K562 (cell line): Measurements from ENCODE around the gene MTMR10. TPM values are rescaled to one million over a fixed set of nuclear protein-coding genes. Genes with fewer than 3 reads are reported as not detected.
A peak's percentile ranks its signal among the peaks of the same experiment; 100 is the strongest.

Experiments used
- CBFA2T2 ChIP-seq: fragments of 450-650 bp; conservative IDR thresholded peaks from 2 replicates; pipeline ENCODE4 v1.6.1; 2017; ENCODE audit warnings: mild to moderate bottlenecking
- E2F4 ChIP-seq: sonication (generic); formaldehyde crosslinking; IDR thresholded peaks from 2 replicates; pipeline ENCODE4 v1.8.0; 2022; ENCODE audit warnings: mild to moderate bottlenecking, low read depth, missing genetic modification reagents
- E2F5 ChIP-seq: sonication (generic); formaldehyde crosslinking; IDR thresholded peaks from 2 replicates; pipeline ENCODE4 v1.8.0; 2022; ENCODE audit warnings: mild to moderate bottlenecking, missing genetic modification reagents
- EP300 ChIP-seq: IDR thresholded peaks from 2 replicates; pipeline ENCODE4 v1.6.1; 2012; ENCODE audit warnings: low read length, improper control_type of control experiment
- ESRRB ChIP-seq: fragments of 250-450 bp; sonication (Bioruptor Pico); IDR thresholded peaks from 2 replicates; pipeline ENCODE4 v1.5.0; 2020; ENCODE audit warnings: mild to moderate bottlenecking, moderate library complexity, borderline replicate concordance
- ETS2 ChIP-seq: IDR thresholded peaks from 2 replicates; pipeline ENCODE4 v1.6.1; 2016; ENCODE audit warnings: borderline replicate concordance, missing genetic modification characterization, mild to moderate bottlenecking, moderate library complexity, missing compliant biosample characterization; ENCODE audit not compliant: poor library complexity, severe bottlenecking
- KDM4B ChIP-seq, 2 experiments: fragments of 450-650 bp in 1 of 2; sonication (generic) in 1 of 2; IDR thresholded peaks; 2 replicates each; pipeline ENCODE4 v1.6.1; 2016 to 2017; ENCODE audit warnings: borderline replicate concordance in 2 of 2, antibody characterized with exemption in 1 of 2, low read depth in 1 of 2, mild to moderate bottlenecking in 1 of 2
- MLX ChIP-seq, 2 experiments: fragments of 450-650 bp in 1 of 2; sonication (generic) in 1 of 2; formaldehyde crosslinking; conservative IDR thresholded peaks; 2 replicates each; pipeline versions ENCODE4 v1.4.0 to v1.8.1; 2020 to 2022; ENCODE audit warnings: mild to moderate bottlenecking in 1 of 2, missing genetic modification reagents in 1 of 2
- MXD1 ChIP-seq: fragments of 250-450 bp; sonication (Bioruptor Pico); IDR thresholded peaks from 2 replicates; pipeline ENCODE4 v1.8.0; 2021; ENCODE audit warnings: borderline replicate concordance, mild to moderate bottlenecking, moderate library complexity; ENCODE audit not compliant: poor library complexity, severe bottlenecking
- NFE2L1 ChIP-seq: fragments of 450-650 bp; IDR thresholded peaks from 2 replicates; pipeline ENCODE4 v1.6.1; 2016; ENCODE audit warnings: missing genetic modification characterization, low read depth, mild to moderate bottlenecking, missing compliant biosample characterization, moderate library complexity, borderline replicate concordance
- NKRF ChIP-seq: fragments of 450-650 bp; IDR thresholded peaks from 2 replicates; pipeline ENCODE4 v1.6.1; 2016; ENCODE audit warnings: borderline replicate concordance
- RHOXF2B ChIP-seq: fragments of 250-450 bp; sonication (Bioruptor Pico); conservative IDR thresholded peaks from 2 replicates; pipeline ENCODE4 v1.5.1; 2021
- SFPQ ChIP-seq: fragments of 200-400 bp; formaldehyde crosslinking; IDR thresholded peaks from 2 replicates; pipeline ENCODE4 v1.6.1; 2017; ENCODE audit warnings: mild to moderate bottlenecking, low read depth, low read length, moderate library complexity
- SRSF9 ChIP-seq: fragments of 200-400 bp; formaldehyde crosslinking; IDR thresholded peaks from 2 replicates; pipeline ENCODE4 v1.6.1; 2017; ENCODE audit warnings: low read depth, low read length, borderline replicate concordance
- ZBED1 ChIP-seq: IDR thresholded peaks from 2 replicates; pipeline ENCODE4 v1.6.1; 2014
- ZBTB17 ChIP-seq: fragments of 450-650 bp; formaldehyde crosslinking; IDR thresholded peaks from 2 replicates; pipeline ENCODE4 v1.4.0; 2020; ENCODE audit warnings: mild to moderate bottlenecking
- ZKSCAN1 ChIP-seq: fragments of 150-350 bp; IDR thresholded peaks from 2 replicates; pipeline ENCODE4 v1.6.1; 2016; ENCODE audit warnings: low read depth, low read length
- ZNF175 ChIP-seq: fragments of 200-800 bp; sonication (Bioruptor generic); IDR thresholded peaks from 2 replicates; pipeline ENCODE4 v1.6.1; 2016; ENCODE audit warnings: low read depth, mild to moderate bottlenecking, missing genetic modification characterization, missing compliant biosample characterization
- ZNF212 ChIP-seq: fragments of 450-650 bp; formaldehyde crosslinking; IDR thresholded peaks from 2 replicates; pipeline ENCODE4 v1.4.0; 2020; ENCODE audit warnings: mild to moderate bottlenecking
- ZNF3 ChIP-seq: fragments of 250-450 bp; sonication (Bioruptor Pico); IDR thresholded peaks from 2 replicates; pipeline ENCODE4 v1.5.0; 2021; ENCODE audit warnings: mild to moderate bottlenecking, moderate library complexity
- ZNF41 ChIP-seq: fragments of 250-450 bp; sonication (Bioruptor Pico); conservative IDR thresholded peaks from 2 replicates; pipeline ENCODE4 v1.4.0; 2020; ENCODE audit warnings: mild to moderate bottlenecking
- polyA plus RNA-seq, 8 experiments: library from polyadenylated mRNA; depleted of rRNA in 4 of 8; stranded (reverse) in 5 of 8; unstranded in 3 of 8; fragments of >200 nt; fragmentation: Nextera tagmentation in 2 of 8; fragmentation: Illumina TruSeq in 1 of 8; extraction: Ambion mirVana in 2 of 8; extraction: Trizol in 1 of 8; gene quantifications; 2 replicates each; pipeline versions ENCODE4 v1.2.1 to v1.2.3, GENCODE V29; 2011 to 2014; ENCODE audit warnings: inconsistent platforms in 1 of 8, missing spikeins in 1 of 8
- total RNA-seq, 7 experiments: library from RNA; depleted of rRNA in 6 of 7; stranded (reverse); fragments of >200 nt in 6 of 7; fragmentation: Illumina TruSeq in 2 of 7; extraction: Trizol in 2 of 7; gene quantifications; 2 replicates each; pipeline versions ENCODE4 v1.2.1 to v1.2.3, GENCODE V29; 2011 to 2021; ENCODE audit warnings: low replicate concordance in 1 of 7

MTMR10 gene
- total and polyA plus RNA-seq, 9 of the 15 experiments (the other 6 are each of a cell fraction or from before 2014, with no cell fraction given) = 1.6 to 6.8 (median 4.8) TPM

GRCh38 chr15:30978328-30978727 lies 13.1 kb downstream of the MTMR10 start (continued):
- no peak for TF ChIP-seq NFE2L1 (tag)
- no peak for TF ChIP-seq NKRF
- no peak for TF ChIP-seq ZNF212 (CRISPR knock-in tag)
- no peak for TF ChIP-seq RHOXF2B (CRISPR knock-in tag)
- TF ChIP-seq MLX (CRISPR knock-in tag; conservative IDR thresholded peaks at IDR 0.05) = no peak
- peak; percentile 71; the same call in 1 of the 2 replicates for TF ChIP-seq ZNF175 (CRISPR knock-in tag)
- TF ChIP-seq ESRRB (CRISPR knock-in tag) = no peak
- TF ChIP-seq ZKSCAN1 = no peak
- TF ChIP-seq ZBED1 = no peak; the same call in 1 of the 2 replicates
- TF ChIP-seq SFPQ = no peak
- TF ChIP-seq ZNF3 (CRISPR knock-in tag) = no peak
- no peak for TF ChIP-seq MXD1 (CRISPR knock-in tag)
- no peak for TF ChIP-seq KDM4B (IDR thresholded peaks at IDR 0.05; ENCODE audit: borderline replicate concordance in 2 of 2, low read depth in 1 of 2)
- TF ChIP-seq CBFA2T2 = peak; percentile 98
- no peak for TF ChIP-seq ETS2 (tag)
- no peak for TF ChIP-seq E2F5 (CRISPR knock-in tag)
- no peak for TF ChIP-seq E2F4 (CRISPR knock-in tag)
- TF ChIP-seq EP300 = peak; percentile 83
- TF ChIP-seq SRSF9 = no peak
- TF ChIP-seq ZNF41 (CRISPR knock-in tag) = no peak
- no peak for TF ChIP-seq ZBTB17 (CRISPR knock-in tag)
